Measurements from ENCODE around the gene SMIM38. TPM values are rescaled to one million over a fixed set of nuclear protein-coding genes. Genes with fewer than 3 reads are reported as not detected.

Gene SMIM38
- total and polyA plus RNA-seq, 2 of the 4 experiments (the other 2 are of a cell fraction), result under 0.01 to 0.05 TPM

GRCh38 chr11:69204941-69205742, 49.4 kb downstream of the SMIM38 start:
- no peak overlapping the region for H3K4me3 ChIP-seq (ENCODE audit: insufficient read depth, low read depth, low read length)
- no peak overlapping the region for H2BK15ac ChIP-seq (ENCODE audit: low read depth, low read length)
- no peak overlapping the region for H4K5ac ChIP-seq (ENCODE audit: low read depth, low read length)
- H3K4ac ChIP-seq (ENCODE audit: low read depth, low read length), result no peak overlapping the region
- H3K4me1 ChIP-seq (ENCODE audit: control insufficient read depth, insufficient read depth, low read length), result no peaks in the 10 kb centered on the region; the same call in 1 of the 2 replicates
- no peak overlapping the region for H3K18ac ChIP-seq (ENCODE audit: low read depth, low read length)
- peak overlapping the region; percentile 74 for H2AK9ac ChIP-seq (replicated peaks; ENCODE audit: low read depth, low read length, poor library complexity)
- no peak overlapping the region for H3K56ac ChIP-seq (ENCODE audit: extremely low read depth, insufficient read depth, low read length)
- WGBS, 2 experiments (ENCODE audit: extremely low coverage in 2 of 2, insufficient read length in 1 of 2), result 100% methylated on average over 1 of the region's 30 CpGs; no CpG with 5 or more reads in 1 of the 2 experiments
- no peak overlapping the region for H3K4me2 ChIP-seq (ENCODE audit: low read depth, low read length)
- no peak overlapping the region for H3K27ac ChIP-seq (ENCODE audit: insufficient read depth, low read length)
- no TSS peak for BruUV-seq (replicated peaks)
- no peak overlapping the region for H3K14ac ChIP-seq (replicated peaks; ENCODE audit: low read depth, low read length)
- H4K20me1 ChIP-seq (ENCODE audit: insufficient read depth, low read length), result no peaks in the 10 kb centered on the region; the same call in 1 of the 2 replicates
- no peak overlapping the region for H2AK5ac ChIP-seq (ENCODE audit: low read depth, low read length)
- dilution Hi-C loops (cut with HindIII; ENCODE audit: low sequenced_read_pairs, unreplicated experiment), result no loop called here
- no peak overlapping the region for H2BK20ac ChIP-seq (ENCODE audit: low read depth, low read length)
- H4K91ac ChIP-seq (ENCODE audit: insufficient read depth, low read depth, low read length), result no peak overlapping the region
- intact Hi-C loops (cut with micrococcal nuclease), result no loop called here
- in situ Hi-C loops (cut with MboI; ENCODE audit: low sequenced_read_pairs), result no loop called here
- ATAC-seq (ENCODE audit: low read depth), result no peak
- H3K79me1 ChIP-seq (ENCODE audit: low read depth in 1 of 2, low read length in 2 of 2), result no peaks in the 10 kb centered on the region
- TF ChIP-seq RFX5 (IDR thresholded peaks at IDR 0.05; ENCODE audit: low read depth, low read length) (no peak), FOS (IDR thresholded peaks at IDR 0.05; ENCODE audit: low read depth, low read length) (no peak), MXI1 (IDR thresholded peaks at IDR 0.05; ENCODE audit: borderline replicate concordance, low read depth, low read length) (no peak), RAD21 (IDR thresholded peaks at IDR 0.05; ENCODE audit: low read length) (no peak), NFE2L2 (IDR thresholded peaks at IDR 0.05; ENCODE audit: low read depth, low read length) (no peak), RCOR1 (IDR thresholded peaks at IDR 0.05; ENCODE audit: insufficient replicate concordance, low read length) (no peak), MAZ (IDR thresholded peaks at IDR 0.05; ENCODE audit: borderline replicate concordance, low read depth, low read length) (no peak)
- TF ChIP-seq, protein P1, sequence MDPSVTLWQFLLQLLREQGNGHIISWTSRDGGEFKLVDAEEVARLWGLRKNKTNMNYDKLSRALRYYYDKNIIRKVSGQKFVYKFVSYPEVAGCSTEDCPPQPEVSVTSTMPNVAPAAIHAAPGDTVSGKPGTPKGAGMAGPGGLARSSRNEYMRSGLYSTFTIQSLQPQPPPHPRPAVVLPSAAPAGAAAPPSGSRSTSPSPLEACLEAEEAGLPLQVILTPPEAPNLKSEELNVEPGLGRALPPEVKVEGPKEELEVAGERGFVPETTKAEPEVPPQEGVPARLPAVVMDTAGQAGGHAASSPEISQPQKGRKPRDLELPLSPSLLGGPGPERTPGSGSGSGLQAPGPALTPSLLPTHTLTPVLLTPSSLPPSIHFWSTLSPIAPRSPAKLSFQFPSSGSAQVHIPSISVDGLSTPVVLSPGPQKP (IDR thresholded peaks at IDR 0.05; ENCODE audit: borderline replicate concordance, low read depth, low read length), result no peak
- TF ChIP-seq, protein P2, sequence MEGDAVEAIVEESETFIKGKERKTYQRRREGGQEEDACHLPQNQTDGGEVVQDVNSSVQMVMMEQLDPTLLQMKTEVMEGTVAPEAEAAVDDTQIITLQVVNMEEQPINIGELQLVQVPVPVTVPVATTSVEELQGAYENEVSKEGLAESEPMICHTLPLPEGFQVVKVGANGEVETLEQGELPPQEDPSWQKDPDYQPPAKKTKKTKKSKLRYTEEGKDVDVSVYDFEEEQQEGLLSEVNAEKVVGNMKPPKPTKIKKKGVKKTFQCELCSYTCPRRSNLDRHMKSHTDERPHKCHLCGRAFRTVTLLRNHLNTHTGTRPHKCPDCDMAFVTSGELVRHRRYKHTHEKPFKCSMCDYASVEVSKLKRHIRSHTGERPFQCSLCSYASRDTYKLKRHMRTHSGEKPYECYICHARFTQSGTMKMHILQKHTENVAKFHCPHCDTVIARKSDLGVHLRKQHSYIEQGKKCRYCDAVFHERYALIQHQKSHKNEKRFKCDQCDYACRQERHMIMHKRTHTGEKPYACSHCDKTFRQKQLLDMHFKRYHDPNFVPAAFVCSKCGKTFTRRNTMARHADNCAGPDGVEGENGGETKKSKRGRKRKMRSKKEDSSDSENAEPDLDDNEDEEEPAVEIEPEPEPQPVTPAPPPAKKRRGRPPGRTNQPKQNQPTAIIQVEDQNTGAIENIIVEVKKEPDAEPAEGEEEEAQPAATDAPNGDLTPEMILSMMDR (conservative IDR thresholded peaks at IDR 0.05; ENCODE audit: low read depth, low read length), result no peak
- DNase-seq, result no peak
- H3K9me1 ChIP-seq (ENCODE audit: insufficient read depth, low read length), result no peaks in the 10 kb centered on the region
- H2BK5ac ChIP-seq (ENCODE audit: low read depth, low read length, poor library complexity, severe bottlenecking), result no peak overlapping the region
- H3K27me3 ChIP-seq (ENCODE audit: control insufficient read depth, insufficient read depth, low read length), result peaks cover 22% of the 10 kb centered on the region
- no peak overlapping the region for H2AFZ ChIP-seq (replicated peaks; ENCODE audit: low read length, poor library complexity)
- POLR2A ChIA-PET (ENCODE audit: unreplicated experiment), result no interaction called here
- H3K23ac ChIP-seq (ENCODE audit: low read depth, low read length), result no peak overlapping the region
- H3K9me3 ChIP-seq (ENCODE audit: control insufficient read depth, insufficient read depth, low read length), result peaks cover 4% of the 10 kb centered on the region
- CTCF ChIA-PET, result no interaction called here
- no peak overlapping the region for H4K8ac ChIP-seq (ENCODE audit: low read depth in 2 of 2, low read length in 2 of 2)
- no peak overlapping the region for H2BK120ac ChIP-seq (ENCODE audit: low read depth, low read length)
- H3K9ac ChIP-seq (ENCODE audit: low read depth, low read length), result no peak overlapping the region
- no peaks in the 10 kb centered on the region for H3K36me3 ChIP-seq (ENCODE audit: control insufficient read depth, insufficient read depth, low read length)

Data from IMR-90 (cell line).